HL-60 (cell line): ENCODE measurements around the gene AOC3.

Source experiments
- DNase-seq, 2 experiments: peaks; one replicate each; pipeline ENCODE4 v3.0.0-alpha.2; 2010 to 2020; ENCODE audit warnings: low read depth in 1 of 2, low spot score in 1 of 2
- H3K27ac ChIP-seq: fragments of 250-450 bp; sonication (Bioruptor Pico); replicated peaks from 2 replicates; pipeline ENCODE4 v1.5.1; 2020; ENCODE audit warnings: mild to moderate bottlenecking, moderate library complexity
- H3K27me3 ChIP-seq: fragments of 250-450 bp; sonication (Bioruptor Pico); 2 replicates; pipeline ENCODE4 v1.5.1; 2021; ENCODE audit warnings: mild to moderate bottlenecking, moderate library complexity; ENCODE audit not compliant: insufficient read depth, poor library complexity, severe bottlenecking
- H3K4me3 ChIP-seq: replicated peaks from 2 replicates; pipeline ENCODE4 v1.5.1; 2011; ENCODE audit warnings: mild to moderate bottlenecking, control low read depth, low read length; ENCODE audit not compliant: insufficient read depth
- CTCF ChIP-seq: IDR thresholded peaks from one replicate; pipeline ENCODE4 v1.5.1; 2011; ENCODE audit warnings: low read length, control low read depth, inconsistent platforms; ENCODE audit not compliant: insufficient read depth
- GABPA ChIP-seq: IDR thresholded peaks from 2 replicates; pipeline ENCODE4 v1.6.1; 2012; ENCODE audit warnings: low read depth
- POLR2AphosphoS5 ChIP-seq: IDR thresholded peaks from 2 replicates; pipeline ENCODE4 v1.6.1; 2012; ENCODE audit warnings: low read depth
- REST ChIP-seq: IDR thresholded peaks from 2 replicates; pipeline ENCODE4 v1.6.1; 2012; ENCODE audit warnings: low read depth; ENCODE audit not compliant: insufficient replicate concordance
- SPI1 ChIP-seq: IDR thresholded peaks from 2 replicates; pipeline ENCODE4 v1.6.1; 2012; ENCODE audit warnings: low read depth, mild to moderate bottlenecking, borderline replicate concordance

The AOC3 gene

GRCh38 chr17:42827472-42827871 lies 23.5 kb upstream of the AOC3 start:
- Histone ChIP-seq H3K27me3 (no peaks in the 10 kb centered on the region), H3K4me3 (no peak overlapping the region), H3K27ac (no peak overlapping the region)
- no peak for DNase-seq
- TF ChIP-seq CTCF (no peak), SPI1 (no peak), REST (no peak), POLR2AphosphoS5 (no peak), GABPA (no peak)

GRCh38 chr17:42830971-42831370 lies 20.0 kb upstream of the AOC3 start:
- Histone ChIP-seq H3K4me3 (no peak overlapping the region), H3K27me3 (no peaks in the 10 kb centered on the region), H3K27ac (no peak overlapping the region)
- no peak for DNase-seq
- TF ChIP-seq REST (no peak), POLR2AphosphoS5 (no peak), GABPA (no peak), CTCF (no peak), SPI1 (no peak)

- H3K27me3 ChIP-seq = no peaks in the 10 kb centered on the region
- peak overlapping the region; percentile 98 for H3K4me3 ChIP-seq
- TF ChIP-seq REST = no peak
- peak overlapping the region; percentile 90 for H3K27ac ChIP-seq
- DNase-seq = no peak
These were observed 18.6 kb upstream of the AOC3 start for GRCh38 chr17:42832213-42832933.
